Measurements from ENCODE around the gene CBL.

DNA sequence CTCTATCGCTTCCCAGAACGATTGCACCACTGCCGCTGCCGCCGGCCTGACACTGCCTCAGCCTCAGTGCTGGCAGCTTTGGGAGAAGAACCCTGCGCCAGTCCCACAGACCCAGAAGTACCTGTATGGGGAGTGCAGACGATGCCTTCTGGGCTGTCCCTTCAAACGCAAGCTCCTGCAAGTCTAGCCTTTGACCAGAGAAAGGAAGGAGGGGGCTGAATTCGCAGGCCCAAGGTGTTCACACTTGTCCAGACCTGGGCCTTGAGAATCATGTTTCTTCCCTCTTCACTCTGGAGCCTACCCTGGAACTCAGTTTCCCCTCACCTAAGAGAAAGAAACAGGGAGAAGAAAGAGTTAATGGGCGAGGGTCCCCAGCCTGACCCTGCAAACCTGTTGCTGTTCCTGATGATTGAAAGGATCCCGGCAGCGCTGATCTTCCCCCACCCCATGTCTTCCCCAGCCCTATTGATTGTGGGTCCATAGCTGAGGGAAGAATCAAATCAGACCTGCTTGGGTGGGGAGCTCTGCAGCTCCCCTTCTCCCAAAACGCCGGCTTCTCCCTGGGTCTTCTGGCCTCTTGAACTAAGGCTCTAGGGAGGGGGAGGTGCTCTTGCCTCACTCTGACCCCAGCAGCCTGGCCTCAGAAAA, 111.6 kb downstream of the CBL start:
- TF ChIP-seq, protein P1, sequence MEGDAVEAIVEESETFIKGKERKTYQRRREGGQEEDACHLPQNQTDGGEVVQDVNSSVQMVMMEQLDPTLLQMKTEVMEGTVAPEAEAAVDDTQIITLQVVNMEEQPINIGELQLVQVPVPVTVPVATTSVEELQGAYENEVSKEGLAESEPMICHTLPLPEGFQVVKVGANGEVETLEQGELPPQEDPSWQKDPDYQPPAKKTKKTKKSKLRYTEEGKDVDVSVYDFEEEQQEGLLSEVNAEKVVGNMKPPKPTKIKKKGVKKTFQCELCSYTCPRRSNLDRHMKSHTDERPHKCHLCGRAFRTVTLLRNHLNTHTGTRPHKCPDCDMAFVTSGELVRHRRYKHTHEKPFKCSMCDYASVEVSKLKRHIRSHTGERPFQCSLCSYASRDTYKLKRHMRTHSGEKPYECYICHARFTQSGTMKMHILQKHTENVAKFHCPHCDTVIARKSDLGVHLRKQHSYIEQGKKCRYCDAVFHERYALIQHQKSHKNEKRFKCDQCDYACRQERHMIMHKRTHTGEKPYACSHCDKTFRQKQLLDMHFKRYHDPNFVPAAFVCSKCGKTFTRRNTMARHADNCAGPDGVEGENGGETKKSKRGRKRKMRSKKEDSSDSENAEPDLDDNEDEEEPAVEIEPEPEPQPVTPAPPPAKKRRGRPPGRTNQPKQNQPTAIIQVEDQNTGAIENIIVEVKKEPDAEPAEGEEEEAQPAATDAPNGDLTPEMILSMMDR (conservative IDR thresholded peaks at IDR 0.05; ENCODE audit: low read length), result no peak
- no peak for TF ChIP-seq EZH2phosphoT487 (IDR thresholded peaks at IDR 0.05; ENCODE audit: borderline replicate concordance)
